Measurements from ENCODE around the gene HIVEP3. TPM values are rescaled to one million over a fixed set of nuclear protein-coding genes. Genes with fewer than 3 reads are reported as not detected.

Gene HIVEP3
- total RNA-seq, 1 experiment from 2014 or later: 3.1 TPM

DNA sequence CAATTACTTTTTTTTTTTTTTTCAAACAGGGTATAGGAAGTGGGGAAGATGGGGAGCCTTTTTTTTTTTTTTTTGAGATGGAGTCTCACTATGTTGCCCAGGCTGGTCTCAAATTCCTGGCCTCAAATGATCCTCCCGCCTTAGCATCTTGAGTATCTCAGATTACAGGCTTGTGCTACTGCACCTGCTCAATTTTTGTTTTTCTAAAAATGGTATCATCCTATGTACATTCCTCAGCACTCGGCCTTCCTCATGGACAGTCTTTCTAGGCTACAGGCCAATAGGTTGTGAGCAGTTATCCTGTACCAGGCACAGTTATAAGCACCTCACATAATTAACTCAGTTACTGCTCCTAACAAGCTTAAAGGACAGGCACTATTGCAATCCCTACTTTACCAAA, 302.2 kb downstream of the HIVEP3 start:
- intact Hi-C loops (cut with micrococcal nuclease; ENCODE audit: unreplicated experiment): no loop called here
- Histone ChIP-seq H3K4me1 (ENCODE audit: insufficient read depth, low read length, poor library complexity, severe bottlenecking) (peaks cover 14% of the 10 kb centered on the region), H3K36me3 (ENCODE audit: insufficient read depth, low read length, poor library complexity, severe bottlenecking) (no peaks in the 10 kb centered on the region), H3K27ac (ENCODE audit: low read depth, low read length, poor library complexity, severe bottlenecking) (no peak overlapping the region), H3K9me3 (ENCODE audit: low read depth, low read length, poor library complexity, severe bottlenecking) (no peaks in the 10 kb centered on the region), H3K27me3 (replicated peaks; ENCODE audit: insufficient read depth, low read depth, low read length, poor library complexity) (no peaks in the 10 kb centered on the region), H3K4me3 (ENCODE audit: low read depth, low read length, poor library complexity, severe bottlenecking) (no peak overlapping the region)
- DNase-seq (ENCODE audit: low spot score): no peak
- BruUV-seq (replicated peaks): no TSS peak
- ChIA-PET POLR2A (ENCODE audit: low non-redundant PET) (no interaction called here), CTCF (no interaction called here)
- TF ChIP-seq CTCF (conservative IDR thresholded peaks at IDR 0.05; ENCODE audit: low read depth, low read length): no peak
- no peak for TF ChIP-seq EZH2 (IDR thresholded peaks at IDR 0.05; ENCODE audit: borderline replicate concordance, low read depth, low read length, poor library complexity, severe bottlenecking)

- no TSS peak for BruUV-seq (replicated peaks)
- CTCF ChIA-PET: no interaction called here
These were observed 302.7 kb downstream of the HIVEP3 start for GRCh38 chr1:41615981-41616380.

GRCh38 chr1:41615316-41615715, 303.4 kb downstream of the HIVEP3 start:
- BruUV-seq (replicated peaks): no TSS peak
- H3K36me3 ChIP-seq (ENCODE audit: insufficient read depth, low read length, poor library complexity, severe bottlenecking): no peaks in the 10 kb centered on the region
- intact Hi-C loops (cut with micrococcal nuclease; ENCODE audit: unreplicated experiment): no loop called here
- H3K4me3 ChIP-seq (ENCODE audit: low read depth, low read length, poor library complexity, severe bottlenecking): no peak overlapping the region
- H3K27me3 ChIP-seq (replicated peaks; ENCODE audit: insufficient read depth, low read depth, low read length, poor library complexity): no peaks in the 10 kb centered on the region
- ChIA-PET POLR2A (ENCODE audit: low non-redundant PET) (no interaction called here), CTCF (no interaction called here)
- no peaks in the 10 kb centered on the region for H3K9me3 ChIP-seq (ENCODE audit: low read depth, low read length, poor library complexity, severe bottlenecking)
- DNase-seq (ENCODE audit: low spot score): no peak
- no peak overlapping the region for H3K27ac ChIP-seq (ENCODE audit: low read depth, low read length, poor library complexity, severe bottlenecking)
- TF ChIP-seq CTCF (conservative IDR thresholded peaks at IDR 0.05; ENCODE audit: low read depth, low read length): no peak
- no peak for TF ChIP-seq EZH2 (IDR thresholded peaks at IDR 0.05; ENCODE audit: borderline replicate concordance, low read depth, low read length, poor library complexity, severe bottlenecking)
- peaks cover 14% of the 10 kb centered on the region for H3K4me1 ChIP-seq (ENCODE audit: insufficient read depth, low read length, poor library complexity, severe bottlenecking)

More at GRCh38 chr1:41615981-41616380, 302.7 kb downstream of the HIVEP3 start:
- TF ChIP-seq CTCF (conservative IDR thresholded peaks at IDR 0.05; ENCODE audit: low read depth, low read length): no peak
- no peak for DNase-seq (ENCODE audit: low spot score)
- H3K4me3 ChIP-seq (ENCODE audit: low read depth, low read length, poor library complexity, severe bottlenecking): no peak overlapping the region
- intact Hi-C loops (cut with micrococcal nuclease; ENCODE audit: unreplicated experiment): no loop called here
- H3K9me3 ChIP-seq (ENCODE audit: low read depth, low read length, poor library complexity, severe bottlenecking): no peaks in the 10 kb centered on the region
- no peaks in the 10 kb centered on the region for H3K36me3 ChIP-seq (ENCODE audit: insufficient read depth, low read length, poor library complexity, severe bottlenecking)
- POLR2A ChIA-PET (ENCODE audit: low non-redundant PET): no interaction called here
- H3K27me3 ChIP-seq (replicated peaks; ENCODE audit: insufficient read depth, low read depth, low read length, poor library complexity): no peaks in the 10 kb centered on the region
- no peak overlapping the region for H3K27ac ChIP-seq (ENCODE audit: low read depth, low read length, poor library complexity, severe bottlenecking)
- H3K4me1 ChIP-seq (ENCODE audit: insufficient read depth, low read length, poor library complexity, severe bottlenecking): peaks cover 14% of the 10 kb centered on the region
